HG03139 (cell line): ENCODE measurements around the gene PEX12.
"Not testable (repeated sequence)": the region's sequence is repeated elsewhere in the genome, so short reads cannot be mapped to it uniquely, and the experiment has no call there.

Source experiments
- ATAC-seq: cut with Tn5 transposase; IDR thresholded peaks from one replicate; pipeline ENCODE4 v1.9.1; 2021; ENCODE audit not compliant: unreplicated experiment

Gene PEX12

DNA sequence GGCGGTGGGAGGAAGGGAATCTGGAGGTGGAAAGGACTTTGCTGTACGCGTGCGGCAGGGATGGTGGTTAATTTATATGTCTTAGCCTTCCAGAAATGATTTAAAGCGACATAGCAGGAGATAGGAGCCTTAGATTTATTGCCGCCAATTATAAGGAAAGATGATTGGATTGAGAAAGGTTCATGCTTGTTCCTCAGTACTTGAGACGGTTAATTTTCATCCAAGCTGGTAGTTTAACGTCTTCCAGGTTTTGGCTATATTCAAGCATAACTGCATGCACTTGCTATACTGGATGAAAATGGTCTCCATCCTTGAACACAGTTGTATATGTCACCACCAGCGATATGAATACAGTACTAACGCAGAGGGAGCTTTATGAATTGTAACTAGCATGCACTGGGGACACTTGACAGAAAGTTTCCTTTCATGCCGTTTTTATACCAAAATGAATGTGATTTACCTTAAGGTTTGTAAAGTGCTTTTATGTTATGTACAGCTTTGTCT is 610 bp upstream of the PEX12 start:
- no peak for ATAC-seq

GRCh38 chr17:35577830-35578196 is 558 bp downstream of the PEX12 start:
- ATAC-seq, result no peak

GRCh38 chr17:35575759-35576158 is 2.6 kb downstream of the PEX12 start:
- ATAC-seq, result no peak

- ATAC-seq, result no peak
These were observed 9.0 kb downstream of the PEX12 start for GRCh38 chr17:35569405-35569804.

GRCh38 chr17:35568561-35568960 is 9.8 kb downstream of the PEX12 start:
- no peak for ATAC-seq

GRCh38 chr17:35566968-35567367 is 11.4 kb downstream of the PEX12 start:
- no peak for ATAC-seq

DNA sequence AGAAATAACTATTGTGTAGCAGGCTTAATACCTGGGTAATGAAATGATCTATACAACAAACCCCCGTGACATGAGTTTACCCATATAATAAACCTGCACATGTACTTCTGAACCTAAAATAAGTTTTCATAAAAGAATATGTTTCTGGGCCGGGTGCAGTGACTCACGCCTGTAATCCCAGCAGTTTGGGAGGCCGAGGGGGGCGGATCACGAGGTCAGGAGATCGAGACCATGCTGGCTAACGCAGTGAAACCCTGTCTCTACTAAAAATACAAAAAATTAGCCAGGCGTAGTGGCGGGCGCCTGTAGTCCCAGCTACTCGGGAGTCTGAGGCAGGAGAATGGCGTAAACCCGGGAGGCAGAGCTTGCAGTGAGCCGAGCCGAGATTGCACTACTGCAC is 15.2 kb downstream of the PEX12 start:
- not testable (repeated sequence) for ATAC-seq

GRCh38 chr17:35560703-35561102 is 17.7 kb downstream of the PEX12 start, which contains the start of gene SLFN14:
Gene SLFN14 (minus strand): TSS chr17:35560819. CDS start chr17:35558062, 2,757 bp downstream.
- ATAC-seq, result no peak

GRCh38 chr17:35559495-35560210 is 18.7 kb downstream of the PEX12 start:
- ATAC-seq, result no peak

DNA sequence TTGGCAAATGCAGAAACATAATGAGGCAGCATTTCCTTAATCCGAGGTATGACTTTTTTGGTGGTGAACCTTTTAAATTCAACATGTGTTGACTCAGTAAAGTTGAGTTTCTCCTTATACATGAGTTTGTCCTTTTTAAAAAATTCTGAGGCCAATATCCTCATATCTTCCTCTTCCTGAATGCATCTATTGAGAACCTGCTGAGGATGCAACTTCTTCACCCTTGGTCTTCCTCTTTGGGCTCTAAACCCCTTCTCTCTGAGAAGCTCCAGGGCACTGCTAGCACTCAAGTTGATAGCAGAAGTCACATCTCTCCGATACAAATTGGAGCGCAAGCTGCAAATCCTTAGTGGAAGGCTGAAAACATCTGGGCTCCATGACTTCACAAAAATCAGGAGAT is 21.0 kb downstream of the PEX12 start:
- no peak for ATAC-seq

DNA sequence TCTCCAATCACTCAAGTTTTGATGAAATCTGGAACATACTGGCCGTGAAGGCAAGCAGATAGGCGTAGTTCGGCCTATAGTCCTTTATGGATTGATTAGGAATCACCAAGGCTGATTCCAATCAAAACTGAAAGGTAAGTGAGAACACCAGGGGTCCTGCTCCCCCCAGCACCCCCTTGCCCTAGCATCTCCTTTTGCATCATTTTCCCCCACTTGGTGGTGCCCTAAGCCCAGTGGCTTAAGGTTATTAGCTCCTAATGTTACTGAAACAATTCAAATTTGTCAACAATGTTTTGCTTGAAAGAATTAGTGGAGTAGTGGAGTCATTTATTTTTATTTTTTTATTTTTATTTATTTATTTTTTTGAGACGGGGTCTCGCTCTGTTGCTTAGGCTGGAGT is 22.7 kb downstream of the PEX12 start:
- no peak for ATAC-seq

DNA sequence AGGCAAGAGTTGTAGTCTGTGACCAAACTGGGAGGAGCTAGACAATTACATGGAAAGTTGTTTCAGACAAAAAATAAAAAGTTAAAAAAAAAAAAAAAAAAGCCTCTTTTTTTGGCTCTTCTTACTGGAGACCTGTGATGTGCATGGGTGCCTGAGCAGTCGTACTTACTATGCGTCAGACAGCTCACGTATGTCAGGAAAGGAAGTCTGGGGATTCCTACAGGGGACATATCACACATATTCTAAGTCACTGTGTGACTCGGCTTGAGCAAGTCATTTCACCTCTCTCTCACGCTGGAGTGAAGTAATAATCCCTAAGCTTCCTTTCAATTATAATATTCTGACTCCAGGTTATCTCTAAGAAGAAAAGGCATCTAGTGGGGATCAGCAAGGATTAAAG is 23.7 kb downstream of the PEX12 start:
- no peak for ATAC-seq

- no peak for ATAC-seq
These were observed 25.1 kb downstream of the PEX12 start for GRCh38 chr17:35553310-35553709.

GRCh38 chr17:35548978-35549377 is 29.4 kb downstream of the PEX12 start:
- no peak for ATAC-seq

DNA sequence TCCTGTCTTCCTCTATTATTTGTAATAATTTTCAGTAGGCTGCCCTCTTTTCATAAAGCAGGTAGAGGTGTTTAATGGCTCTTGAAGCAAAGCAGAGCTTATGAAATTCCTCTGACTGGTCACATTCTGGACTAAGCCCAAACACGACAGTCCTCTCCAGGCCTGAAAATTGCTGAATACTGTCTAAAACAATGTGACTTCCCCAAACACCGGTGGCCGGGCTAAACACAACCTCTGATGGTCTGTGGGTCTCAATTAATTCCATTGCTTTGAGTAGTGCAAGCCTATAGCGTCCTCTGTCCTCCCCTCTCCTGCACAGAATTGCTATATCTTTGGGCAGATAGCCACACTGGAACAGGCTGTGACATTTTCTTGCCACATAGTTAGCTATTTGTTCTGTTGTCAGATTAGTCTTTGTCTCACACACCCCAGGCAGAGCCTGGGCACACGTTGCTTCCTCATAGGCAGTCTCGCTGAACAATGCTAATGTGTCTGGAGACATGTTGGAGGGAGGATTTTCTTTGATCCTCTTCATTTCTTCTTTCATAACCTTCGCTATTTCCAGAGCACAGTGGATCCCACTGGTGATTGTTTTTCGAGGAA is 30.1 kb downstream of the PEX12 start:
- no peak for ATAC-seq

DNA sequence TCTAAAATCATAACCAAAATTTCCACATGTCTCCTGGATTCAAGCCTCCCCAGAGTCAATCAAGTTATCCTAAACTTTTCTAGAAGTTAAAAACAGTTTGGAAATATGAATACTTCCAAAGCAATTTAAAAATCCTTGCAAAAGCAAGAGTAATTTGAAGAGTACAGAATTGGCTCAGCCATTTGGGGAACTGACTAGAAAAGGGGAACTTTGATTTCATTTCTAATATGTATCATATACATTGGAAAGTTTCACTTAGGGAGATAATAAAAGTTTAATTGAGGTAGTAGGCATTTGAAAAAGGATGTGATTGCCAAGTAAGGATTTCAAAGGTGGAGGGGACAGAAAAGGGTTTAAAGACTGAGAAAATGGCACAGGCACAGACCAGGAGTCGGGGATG is 31.9 kb downstream of the PEX12 start:
- no peak for ATAC-seq

DNA sequence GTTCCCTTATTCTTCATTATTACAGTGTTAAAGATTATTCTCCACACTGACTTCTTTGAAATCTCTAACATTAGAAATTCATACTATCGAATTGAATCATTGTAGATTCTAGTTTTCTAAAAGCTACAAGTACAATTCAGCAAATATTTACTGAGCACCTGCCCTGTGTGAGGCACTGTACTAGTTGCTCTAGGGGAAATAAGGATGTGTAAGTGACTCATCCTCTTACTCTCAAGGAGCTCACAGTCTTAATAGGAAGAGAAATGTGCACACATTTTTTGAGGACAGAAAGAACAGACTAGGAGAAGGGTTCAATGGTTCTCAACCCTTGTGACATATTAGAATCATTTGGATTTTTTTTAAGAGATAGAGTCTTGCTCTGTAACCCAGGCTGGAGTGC is 33.2 kb downstream of the PEX12 start:
- ATAC-seq, result no peak

- ATAC-seq, result no peak
These were observed 34.5 kb downstream of the PEX12 start for GRCh38 chr17:35543856-35544255.

- no peak for ATAC-seq
These were observed 35.4 kb downstream of the PEX12 start for GRCh38 chr17:35542990-35543389.

GRCh38 chr17:35541434-35541833 is 36.9 kb downstream of the PEX12 start:
- ATAC-seq, result no peak

DNA sequence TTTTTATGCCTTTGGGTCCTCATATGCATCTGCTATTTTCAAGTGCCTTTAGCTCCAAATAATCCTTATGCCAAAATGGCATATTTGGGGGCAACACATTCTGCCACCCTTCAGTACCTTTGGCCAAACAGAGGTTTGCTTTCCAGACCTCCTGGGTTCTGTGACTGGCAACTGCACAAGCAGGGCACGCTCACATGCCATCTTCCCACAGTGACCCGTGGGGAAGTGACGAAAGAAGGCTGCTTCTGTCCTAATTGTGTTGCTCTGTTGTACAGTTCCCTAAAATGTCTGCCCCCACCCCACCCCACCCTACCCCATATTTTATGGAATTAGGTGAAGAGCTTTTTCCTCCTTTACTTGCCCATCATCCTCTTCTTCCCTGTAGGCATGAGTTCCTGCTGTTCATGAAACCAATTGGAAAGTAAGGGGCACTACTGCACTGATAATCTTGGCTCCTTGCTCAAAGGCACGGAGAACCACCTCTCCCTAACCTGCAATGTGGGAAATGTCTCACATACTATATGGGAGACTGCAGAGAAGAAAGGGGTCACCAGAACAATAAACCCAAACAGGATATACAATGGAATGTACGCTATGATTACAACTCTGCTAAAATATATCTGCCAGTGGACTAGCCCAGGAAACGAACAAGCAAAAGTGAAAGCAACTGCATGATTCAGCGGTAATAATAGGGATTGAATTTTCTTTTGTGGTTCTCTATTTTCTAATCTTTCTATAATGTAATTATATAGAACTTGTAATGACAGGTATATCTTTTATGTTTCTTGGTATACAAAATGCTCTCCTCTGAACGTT is 37.6 kb downstream of the PEX12 start:
- no peak for ATAC-seq

DNA sequence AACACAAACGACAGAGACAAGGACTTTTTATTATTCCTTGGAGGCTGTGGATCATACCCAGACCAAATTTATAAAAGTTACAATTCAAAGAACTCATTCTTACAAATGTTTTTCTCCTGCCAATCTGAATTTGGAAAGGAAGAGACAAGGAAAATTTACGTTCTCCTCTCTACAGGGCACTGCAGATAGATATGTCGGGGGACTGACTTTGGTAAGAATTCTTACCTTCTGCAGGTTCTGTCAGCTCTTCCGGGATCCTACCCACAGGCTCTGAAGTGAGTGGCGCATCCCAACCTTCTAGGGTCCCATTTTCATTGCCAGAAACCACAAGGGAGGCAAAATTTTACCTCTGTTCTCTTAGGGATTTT is 38.7 kb downstream of the PEX12 start:
- no peak for ATAC-seq
